ENCODE data around the gene STAU1.
"Not testable (repeated sequence)": the region's sequence is repeated elsewhere in the genome, so short reads cannot be mapped to it uniquely, and the experiment has no call there.

STAU1 gene

DNA sequence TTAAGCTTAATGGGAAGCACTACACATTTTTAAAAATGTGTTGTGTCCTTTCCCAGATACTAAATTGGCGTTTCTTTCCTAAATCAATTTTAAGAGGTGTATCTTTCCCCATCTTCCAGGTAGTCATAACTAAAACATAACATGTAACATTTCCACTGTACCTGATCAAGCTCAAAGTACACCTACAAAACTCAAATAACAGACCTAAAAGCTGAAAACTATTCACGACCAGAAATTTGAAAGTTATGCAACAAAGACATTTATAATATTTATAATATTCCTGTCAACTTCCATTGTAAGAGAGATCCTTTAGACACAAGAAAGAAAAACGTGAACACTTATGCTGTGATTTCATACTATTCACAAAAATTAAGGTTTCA lies 3.5 kb downstream of the STAU1 start:
- peaks cover 20% of the 10 kb centered on the region for H3K36me3 Mint-ChIP-seq (ENCODE audit: low read depth)
- H3K9me3 Mint-ChIP-seq = no peaks in the 10 kb centered on the region
- ATAC-seq (no peak), DNase-seq (no peak)
- H3K4me1 Mint-ChIP-seq = peaks cover 75% of the 10 kb centered on the region
- no peaks in the 10 kb centered on the region for H3K27me3 Mint-ChIP-seq
- no peak overlapping the region for H3K27ac Mint-ChIP-seq
- H3K4me3 Mint-ChIP-seq = peak overlapping the region; percentile 90

- H3K27ac Mint-ChIP-seq, H3K27me3 Mint-ChIP-seq, ATAC-seq, DNase-seq, H3K4me3 Mint-ChIP-seq, H3K9me3 Mint-ChIP-seq: not testable (repeated sequence)
- Mint-ChIP-seq H3K4me1 (peaks cover 79% of the 10 kb centered on the region), H3K36me3 (ENCODE audit: low read depth) (peaks cover 20% of the 10 kb centered on the region)
Measured at GRCh38 chr20:49184084-49184501, 4.0 kb downstream of the STAU1 start.

DNA sequence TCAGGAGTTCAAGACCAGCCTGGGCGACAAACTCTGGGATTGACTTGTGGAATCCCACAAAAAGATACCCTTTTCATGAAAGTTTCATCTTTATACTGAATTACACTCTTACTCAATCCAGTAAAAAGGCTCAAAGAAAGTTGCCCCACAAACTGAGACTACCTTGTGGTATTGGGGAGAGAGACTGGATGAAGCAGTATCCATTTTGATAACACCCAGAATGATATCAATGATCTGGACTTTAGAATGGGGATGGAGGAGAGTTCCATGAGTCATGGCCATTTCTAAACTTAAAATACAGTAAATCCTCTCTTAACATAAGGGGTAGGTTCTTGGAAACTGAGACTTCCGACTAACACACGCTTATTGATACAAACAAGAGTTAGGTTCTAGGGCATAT lies 4.7 kb downstream of the STAU1 start:
- H3K9me3 Mint-ChIP-seq = no peaks in the 10 kb centered on the region
- H3K4me1 Mint-ChIP-seq = peaks cover 77% of the 10 kb centered on the region
- no peaks in the 10 kb centered on the region for H3K27me3 Mint-ChIP-seq
- no peak for ATAC-seq
- H3K27ac Mint-ChIP-seq = peak overlapping the region; percentile 15
- DNase-seq = no peak
- H3K36me3 Mint-ChIP-seq (ENCODE audit: low read depth) = peaks cover 20% of the 10 kb centered on the region
- H3K4me3 Mint-ChIP-seq = peak overlapping the region; percentile 15

DNA sequence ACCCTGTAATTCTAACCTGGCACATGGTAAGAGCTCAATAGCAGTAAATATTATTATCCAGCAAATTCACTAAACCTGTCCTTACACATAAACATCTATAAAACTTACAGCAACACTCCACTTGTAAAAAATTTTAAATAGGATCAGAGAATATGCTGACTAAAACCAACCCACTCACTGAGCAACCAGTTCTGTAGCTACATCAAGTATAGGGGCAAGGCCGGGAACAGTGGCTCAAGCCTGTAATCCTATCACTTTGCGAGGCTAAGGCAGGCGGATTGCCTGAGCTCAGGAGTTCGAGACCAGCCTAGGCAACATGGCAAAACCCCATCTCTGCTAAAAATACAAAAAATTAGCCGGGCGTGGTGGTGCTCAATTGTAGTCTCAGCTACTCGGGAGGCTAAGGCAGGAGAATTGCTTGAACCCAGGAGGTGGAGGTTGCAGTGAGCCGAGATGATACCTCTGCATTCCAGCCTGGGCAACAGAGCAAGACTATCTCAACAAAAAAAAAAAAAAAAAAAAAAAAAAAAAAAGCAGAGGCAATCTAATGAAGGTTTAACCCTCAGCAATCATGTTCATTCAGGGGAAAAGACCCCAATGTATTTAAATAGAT lies 6.8 kb downstream of the STAU1 start:
- H3K9me3 Mint-ChIP-seq = no peaks in the 10 kb centered on the region
- peaks cover 22% of the 10 kb centered on the region for H3K36me3 Mint-ChIP-seq (ENCODE audit: low read depth)
- no peak overlapping the region for H3K4me3 Mint-ChIP-seq
- no peak for DNase-seq
- peaks cover 76% of the 10 kb centered on the region for H3K4me1 Mint-ChIP-seq
- no peak overlapping the region for H3K27ac Mint-ChIP-seq
- no peak for ATAC-seq
- no peaks in the 10 kb centered on the region for H3K27me3 Mint-ChIP-seq

DNA sequence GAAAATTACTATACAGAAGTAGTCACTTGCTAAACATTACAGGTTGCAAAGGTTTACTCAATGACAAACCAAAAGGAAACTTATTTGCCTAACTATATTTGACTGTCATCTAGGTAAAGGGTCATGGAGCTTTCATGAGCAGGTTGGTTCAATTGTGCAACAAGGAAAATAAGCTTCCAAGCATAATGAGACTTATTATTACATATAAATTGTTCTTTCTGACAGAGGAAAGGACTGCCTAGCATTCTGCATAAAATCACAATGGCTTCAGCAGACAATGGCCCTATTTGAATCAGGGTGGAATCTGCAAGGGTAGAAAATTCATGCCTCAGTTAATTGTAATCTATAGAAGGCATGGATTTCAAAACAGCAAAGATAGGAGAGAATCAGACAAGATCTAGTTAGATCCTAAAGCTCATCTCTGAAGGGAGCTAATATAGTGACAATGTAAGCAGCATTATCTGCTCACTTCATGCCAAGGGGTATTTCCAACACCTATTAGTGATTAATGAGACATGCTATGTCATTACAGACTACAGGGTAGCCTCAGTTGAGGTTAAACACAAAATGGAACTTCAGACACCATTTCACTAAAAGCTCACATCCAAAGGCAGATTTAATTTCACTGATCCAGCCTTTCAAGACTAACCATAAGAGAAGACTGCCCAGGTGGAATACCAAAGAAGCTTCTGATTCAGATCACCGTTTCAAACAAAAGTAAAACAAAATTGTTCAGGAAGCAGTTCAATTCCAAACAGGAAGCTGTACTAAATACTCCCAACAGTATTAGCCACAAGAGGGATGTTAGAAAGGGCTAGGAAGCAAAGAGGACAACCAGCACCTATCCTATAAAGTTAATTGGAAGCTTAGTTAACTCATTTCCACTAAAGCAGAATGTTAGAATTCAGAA lies 8.5 kb downstream of the STAU1 start:
- H3K27me3 Mint-ChIP-seq = no peaks in the 10 kb centered on the region
- H3K27ac Mint-ChIP-seq = peak overlapping the region; percentile 7
- ATAC-seq = no peak
- DNase-seq = no peak
- no peak overlapping the region for H3K4me3 Mint-ChIP-seq
- H3K4me1 Mint-ChIP-seq = peaks cover 61% of the 10 kb centered on the region
- peaks cover 14% of the 10 kb centered on the region for H3K36me3 Mint-ChIP-seq (ENCODE audit: low read depth)
- H3K9me3 Mint-ChIP-seq = no peaks in the 10 kb centered on the region

- peaks cover 30% of the 10 kb centered on the region for H3K4me1 Mint-ChIP-seq
- no peak for DNase-seq
Measured at GRCh38 chr20:49174183-49174582, 14.0 kb downstream of the STAU1 start.

GRCh38 chr20:49172413-49172812 lies 15.7 kb downstream of the STAU1 start:
- Mint-ChIP-seq H3K27ac (no peak overlapping the region), H3K4me1 (peaks cover 42% of the 10 kb centered on the region), H3K36me3 (ENCODE audit: low read depth) (peaks cover 28% of the 10 kb centered on the region), H3K4me3 (no peak overlapping the region), H3K27me3 (no peaks in the 10 kb centered on the region), H3K9me3 (no peaks in the 10 kb centered on the region)
- no peak for DNase-seq
- no peak for ATAC-seq

More at GRCh38 chr20:49174183-49174582, 14.0 kb downstream of the STAU1 start:
- H3K4me3 Mint-ChIP-seq = no peak overlapping the region
- no peaks in the 10 kb centered on the region for H3K27me3 Mint-ChIP-seq
- H3K9me3 Mint-ChIP-seq = no peaks in the 10 kb centered on the region
- H3K36me3 Mint-ChIP-seq (ENCODE audit: low read depth) = peaks cover 36% of the 10 kb centered on the region
- no peak overlapping the region for H3K27ac Mint-ChIP-seq
- ATAC-seq = no peak

DNA sequence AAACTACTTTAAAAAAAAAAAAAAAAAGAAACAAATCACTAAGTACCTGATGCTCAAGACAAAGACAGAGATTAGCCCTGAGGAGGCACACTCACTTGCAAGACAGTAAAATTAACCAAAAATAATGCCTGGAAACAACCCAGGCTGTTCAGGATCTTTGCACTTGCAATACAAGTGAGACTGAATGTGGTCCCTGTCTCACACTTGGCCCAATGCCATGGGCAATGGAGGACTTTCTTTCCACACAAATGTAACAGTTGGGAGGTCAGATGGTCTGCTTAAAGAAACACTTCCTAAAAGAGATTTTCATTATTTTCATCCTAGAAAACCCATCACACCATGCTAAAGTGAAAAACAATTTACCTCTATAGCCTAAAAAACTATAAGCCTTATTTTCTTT lies 16.2 kb downstream of the STAU1 start:
- H3K27me3 Mint-ChIP-seq = no peaks in the 10 kb centered on the region
- peaks cover 47% of the 10 kb centered on the region for H3K4me1 Mint-ChIP-seq
- no peaks in the 10 kb centered on the region for H3K9me3 Mint-ChIP-seq
- DNase-seq = no peak
- H3K36me3 Mint-ChIP-seq (ENCODE audit: low read depth) = peaks cover 28% of the 10 kb centered on the region
- ATAC-seq = no peak
- no peak overlapping the region for H3K4me3 Mint-ChIP-seq
- H3K27ac Mint-ChIP-seq = no peak overlapping the region

DNA sequence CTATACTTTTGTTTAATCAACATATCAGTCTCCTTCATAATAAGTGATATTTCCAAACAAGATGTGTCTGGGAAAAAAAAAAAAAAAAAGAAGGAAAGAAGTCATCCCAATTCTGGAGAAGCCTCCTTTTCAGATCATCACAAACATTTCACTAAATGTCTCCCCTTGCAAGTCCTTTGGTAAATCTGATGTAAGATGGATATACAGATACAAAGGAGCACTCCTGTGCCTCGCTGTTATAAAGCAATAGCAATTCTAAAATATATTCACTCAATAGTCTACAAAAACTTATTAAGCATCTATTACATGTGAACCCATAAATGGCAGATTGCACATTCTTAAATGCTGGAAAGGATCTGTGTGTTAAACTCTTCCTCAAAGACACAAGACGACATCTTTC lies 17.4 kb downstream of the STAU1 start:
- H3K4me1 Mint-ChIP-seq = peaks cover 57% of the 10 kb centered on the region
- H3K9me3 Mint-ChIP-seq = no peaks in the 10 kb centered on the region
- ATAC-seq = no peak
- H3K27ac Mint-ChIP-seq = no peak overlapping the region
- H3K27me3 Mint-ChIP-seq = no peaks in the 10 kb centered on the region
- DNase-seq = no peak
- peaks cover 32% of the 10 kb centered on the region for H3K36me3 Mint-ChIP-seq (ENCODE audit: low read depth)
- no peak overlapping the region for H3K4me3 Mint-ChIP-seq

GRCh38 chr20:49169547-49169946 lies 18.6 kb downstream of the STAU1 start:
- Mint-ChIP-seq H3K36me3 (ENCODE audit: low read depth) (peaks cover 35% of the 10 kb centered on the region), H3K4me3 (no peak overlapping the region), H3K27me3 (no peaks in the 10 kb centered on the region), H3K27ac (no peak overlapping the region), H3K4me1 (peaks cover 63% of the 10 kb centered on the region), H3K9me3 (no peaks in the 10 kb centered on the region)
- ATAC-seq (no peak), DNase-seq (no peak)

DNA sequence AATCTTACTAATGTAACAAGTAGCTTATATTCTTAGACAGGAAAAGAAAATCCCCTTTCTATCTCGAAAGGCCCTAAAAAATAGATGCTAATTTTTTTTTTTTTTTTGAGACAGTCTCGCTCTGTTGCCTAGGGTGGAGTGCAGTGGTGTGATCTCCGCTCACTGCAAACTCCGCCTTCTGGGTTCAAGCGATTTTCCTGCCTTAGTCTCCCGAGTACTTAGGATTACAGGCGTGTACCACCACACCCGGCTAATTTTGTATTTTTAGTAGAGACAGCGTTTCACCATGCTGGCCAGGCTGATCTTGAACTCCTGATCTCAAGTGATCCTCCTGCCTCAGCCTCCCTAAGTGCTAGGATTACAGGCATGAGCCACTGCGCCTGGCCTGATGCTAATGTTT lies 19.3 kb downstream of the STAU1 start:
- not testable (repeated sequence) for H3K27ac Mint-ChIP-seq, H3K4me3 Mint-ChIP-seq, DNase-seq, H3K27me3 Mint-ChIP-seq, H3K9me3 Mint-ChIP-seq, ATAC-seq
- H3K4me1 Mint-ChIP-seq = peaks cover 63% of the 10 kb centered on the region
- peaks cover 37% of the 10 kb centered on the region for H3K36me3 Mint-ChIP-seq (ENCODE audit: low read depth)

- Mint-ChIP-seq H3K4me1 (peaks cover 59% of the 10 kb centered on the region), H3K27me3 (no peaks in the 10 kb centered on the region), H3K9me3 (no peaks in the 10 kb centered on the region), H3K4me3 (peak overlapping the region; percentile 50), H3K27ac (peak overlapping the region; percentile 52), H3K36me3 (ENCODE audit: low read depth) (peaks cover 36% of the 10 kb centered on the region)
- DNase-seq (no peak), ATAC-seq (no peak)
Measured at GRCh38 chr20:49167811-49168507, 20.2 kb downstream of the STAU1 start.

DNA sequence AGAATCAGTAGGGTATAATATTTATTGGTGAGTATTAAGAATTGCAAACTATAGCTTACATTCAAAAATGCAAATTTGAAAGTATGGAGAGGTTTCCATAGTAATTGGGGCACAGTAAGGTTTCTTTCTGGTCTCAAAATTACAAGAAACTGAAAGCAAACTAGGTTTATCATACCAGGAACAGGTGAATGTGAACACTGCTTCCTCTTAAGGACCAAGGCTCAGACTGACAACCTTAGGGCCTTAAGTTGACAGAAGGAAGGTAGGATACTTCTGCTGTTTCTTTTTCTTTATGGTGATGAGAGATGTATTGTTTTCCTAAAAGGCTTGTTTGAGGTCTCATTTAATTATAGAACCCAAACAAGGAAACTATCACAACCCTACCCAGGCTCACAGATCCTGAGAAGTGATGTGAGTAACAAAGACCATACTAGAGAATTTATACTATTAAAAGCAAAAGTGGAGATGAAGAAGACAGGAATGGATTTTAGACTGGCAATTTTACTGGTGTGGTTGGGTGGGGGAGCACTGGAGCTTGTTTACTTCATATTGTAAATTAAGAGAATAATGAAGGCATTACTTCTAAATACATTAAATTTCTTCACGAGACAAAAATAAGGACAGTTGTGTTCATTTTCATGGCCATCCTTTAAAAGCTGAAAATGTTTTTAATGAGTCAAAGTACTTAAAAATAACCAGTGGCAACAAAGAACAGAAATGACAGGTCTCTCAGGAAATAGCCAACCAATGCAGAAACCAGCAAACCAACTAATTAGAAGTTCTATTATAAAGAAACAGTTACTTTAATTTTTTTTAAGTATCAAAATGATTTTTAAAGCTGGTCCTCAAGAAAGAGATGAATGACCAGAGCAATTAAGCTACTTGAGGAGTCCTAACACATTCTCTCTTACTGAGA lies 21.3 kb downstream of the STAU1 start:
- ATAC-seq = peak; percentile 71
- Mint-ChIP-seq H3K27ac (peak overlapping the region; percentile 83), H3K36me3 (ENCODE audit: low read depth) (peaks cover 32% of the 10 kb centered on the region), H3K4me3 (peak overlapping the region; percentile 13), H3K4me1 (peaks cover 62% of the 10 kb centered on the region), H3K27me3 (no peaks in the 10 kb centered on the region), H3K9me3 (no peaks in the 10 kb centered on the region)
- DNase-seq = no peak

GRCh38 chr20:49165611-49166010 lies 22.5 kb downstream of the STAU1 start:
- ATAC-seq = peak; percentile 61
- H3K27me3 Mint-ChIP-seq = no peaks in the 10 kb centered on the region
- no peaks in the 10 kb centered on the region for H3K9me3 Mint-ChIP-seq
- H3K27ac Mint-ChIP-seq = peak overlapping the region; percentile 83
- peaks cover 25% of the 10 kb centered on the region for H3K36me3 Mint-ChIP-seq (ENCODE audit: low read depth)
- peaks cover 69% of the 10 kb centered on the region for H3K4me1 Mint-ChIP-seq
- no peak for DNase-seq
- no peak overlapping the region for H3K4me3 Mint-ChIP-seq
